Measurements from ENCODE around the gene SHC1.
"Not testable (repeated sequence)": the region's sequence is repeated elsewhere in the genome, so short reads cannot be mapped to it uniquely, and the experiment has no call there.

Gene SHC1

GRCh38 chr1:154977762-154978161 lies 7.2 kb upstream of the SHC1 start:
- H3K27ac Mint-ChIP-seq; H3K4me3 Mint-ChIP-seq; H3K36me3 Mint-ChIP-seq; H3K27me3 Mint-ChIP-seq; ATAC-seq (ENCODE audit: low read depth); H3K9me3 Mint-ChIP-seq; DNase-seq (ENCODE audit: low spot score in 2 of 2): not testable (repeated sequence)
- H3K4me1 Mint-ChIP-seq, result peaks cover 12% of the 10 kb centered on the region

- Mint-ChIP-seq H3K9me3 (no peaks in the 10 kb centered on the region), H3K4me3 (no peak overlapping the region), H3K27ac (no peak overlapping the region), H3K27me3 (no peaks in the 10 kb centered on the region), H3K36me3 (peaks cover 8% of the 10 kb centered on the region), H3K4me1 (peaks cover 27% of the 10 kb centered on the region)
- no peak for ATAC-seq (ENCODE audit: low read depth)
- peak in 1 of 2 donors; percentile 52 for DNase-seq (ENCODE audit: low spot score in 2 of 2)
Observed at GRCh38 chr1:154975409-154976059, 5.0 kb upstream of the SHC1 start.

DNA sequence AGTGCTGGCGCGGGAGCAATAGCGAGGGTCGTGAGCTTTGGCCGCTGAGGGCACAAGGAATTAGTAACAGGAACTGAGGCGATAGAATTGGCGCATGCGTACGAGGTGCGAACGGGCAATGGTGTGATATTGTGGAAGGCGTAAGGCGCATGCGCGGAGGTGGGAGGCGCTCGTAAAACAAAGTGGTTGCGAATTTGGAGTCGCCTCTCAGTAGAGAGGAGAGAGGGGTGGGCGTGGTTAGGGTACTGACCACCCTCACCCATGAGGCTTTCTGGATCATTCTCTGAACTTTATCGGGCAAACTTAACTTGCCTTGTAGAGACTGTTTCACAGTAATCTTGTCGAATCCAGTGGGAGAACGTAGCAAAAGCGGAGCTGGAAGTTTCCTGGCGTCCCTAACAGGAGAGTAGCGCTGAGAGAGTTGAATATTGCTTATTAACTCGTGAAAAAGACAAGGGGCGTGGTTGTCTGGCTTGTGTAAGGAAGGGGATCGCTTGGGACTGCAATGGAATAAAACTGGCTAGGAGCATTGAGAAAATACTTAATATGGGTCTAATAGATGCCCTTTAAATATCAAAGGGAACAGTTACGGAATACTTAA lies 4.4 kb upstream of the SHC1 start:
- DNase-seq (ENCODE audit: low spot score in 2 of 2) (peak; percentile 89 to 94), ATAC-seq (ENCODE audit: low read depth) (peak; percentile 50)
- no peak overlapping the region for H3K4me3 Mint-ChIP-seq
- peaks cover 8% of the 10 kb centered on the region for H3K36me3 Mint-ChIP-seq
- no peaks in the 10 kb centered on the region for H3K27me3 Mint-ChIP-seq
- no peak overlapping the region for H3K27ac Mint-ChIP-seq
- peaks cover 27% of the 10 kb centered on the region for H3K4me1 Mint-ChIP-seq
- H3K9me3 Mint-ChIP-seq, result no peaks in the 10 kb centered on the region

DNA sequence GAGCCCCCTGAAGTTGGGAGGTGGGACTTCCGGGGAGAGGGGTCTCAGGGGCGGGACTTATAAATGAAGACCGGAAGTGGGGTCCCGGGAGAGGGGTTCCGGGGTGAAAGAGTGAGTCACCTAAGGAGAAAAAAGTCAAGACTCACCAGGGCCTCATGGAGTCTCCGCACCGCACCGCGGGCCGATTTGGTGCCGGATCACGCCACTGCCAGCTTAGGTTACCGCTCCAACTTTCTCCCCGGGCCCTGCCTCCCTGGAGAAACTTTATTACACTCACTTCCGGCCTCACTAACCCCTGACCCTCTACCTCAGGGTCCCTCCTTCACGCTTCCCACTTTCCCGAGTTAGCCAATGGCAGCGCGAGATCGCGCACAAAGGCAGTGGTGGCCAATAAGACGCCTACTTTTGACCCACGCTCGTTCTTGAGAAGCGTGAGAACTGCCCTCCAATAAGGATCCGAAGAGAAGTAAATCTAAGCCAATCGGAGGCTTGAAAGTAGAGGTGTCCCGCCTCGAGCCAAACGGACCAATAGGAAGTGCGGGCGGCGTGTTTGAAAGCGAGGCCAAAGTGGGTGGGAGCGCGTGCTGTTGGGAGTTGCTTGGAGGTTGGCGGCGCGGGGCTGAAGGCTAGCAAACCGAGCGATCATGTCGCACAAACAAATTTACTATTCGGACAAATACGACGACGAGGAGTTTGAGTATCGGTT lies 3.7 kb upstream of the SHC1 start, which contains the start of gene CKS1B:
Gene CKS1B (plus strand): TSS at position 580 of the 706 bp plus-strand sequence. CDS start 65 bp downstream, at position 645.
- peaks cover 9% of the 10 kb centered on the region for H3K36me3 Mint-ChIP-seq
- no peaks in the 10 kb centered on the region for H3K9me3 Mint-ChIP-seq

GRCh38 chr1:154973344-154974101 lies 3.0 kb upstream of the SHC1 start:
- no peak overlapping the region for H3K4me3 Mint-ChIP-seq
- H3K27ac Mint-ChIP-seq, result no peak overlapping the region
- no peaks in the 10 kb centered on the region for H3K9me3 Mint-ChIP-seq
- H3K27me3 Mint-ChIP-seq, result no peaks in the 10 kb centered on the region
- DNase-seq (ENCODE audit: low spot score in 2 of 2) (peak; percentile 90 to 91), ATAC-seq (ENCODE audit: low read depth) (peak; percentile 27)
- H3K36me3 Mint-ChIP-seq, result peaks cover 10% of the 10 kb centered on the region
- H3K4me1 Mint-ChIP-seq, result peaks cover 33% of the 10 kb centered on the region

More for the DNA sequence above, 3.7 kb upstream of the SHC1 start, which contains the start of gene CKS1B:
- Mint-ChIP-seq H3K4me3 (no peak within 1 kb of the TSS), H3K27me3 (no peaks in the 10 kb centered on the region), H3K27ac (no peak within 1 kb of the TSS), H3K4me1 (peaks cover 32% of the 10 kb centered on the region)
- peak; percentile 81 for ATAC-seq (ENCODE audit: low read depth)
- peak in 1 of 2 donors; percentile 96 for DNase-seq (ENCODE audit: low spot score in 2 of 2)

GRCh38 chr1:154972517-154973343 lies 2.2 kb upstream of the SHC1 start:
- H3K4me1 Mint-ChIP-seq, result peaks cover 30% of the 10 kb centered on the region
- peak overlapping the region; percentile 67 for H3K27ac Mint-ChIP-seq
- DNase-seq (ENCODE audit: low spot score in 2 of 2), result no peak
- no peak for ATAC-seq (ENCODE audit: low read depth)
- H3K9me3 Mint-ChIP-seq, result no peaks in the 10 kb centered on the region
- H3K27me3 Mint-ChIP-seq, result no peaks in the 10 kb centered on the region
- peaks cover 12% of the 10 kb centered on the region for H3K36me3 Mint-ChIP-seq
- H3K4me3 Mint-ChIP-seq, result peak overlapping the region; percentile 75

DNA sequence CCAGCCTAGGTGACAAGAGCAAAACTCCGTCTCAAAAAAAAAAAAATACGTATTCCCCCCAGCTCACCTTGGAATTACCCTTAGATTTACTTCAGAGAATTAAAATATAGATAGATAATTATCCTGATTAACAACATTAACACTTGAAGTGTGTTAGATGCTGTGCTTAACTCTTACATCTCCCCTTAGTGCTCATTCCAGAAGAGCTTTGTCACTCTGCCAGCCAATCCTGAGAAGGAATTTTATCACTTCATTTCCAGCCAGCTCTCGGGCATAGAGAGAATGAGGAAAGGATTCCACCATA lies 1.6 kb upstream of the SHC1 start:
- Mint-ChIP-seq H3K36me3 (peaks cover 14% of the 10 kb centered on the region), H3K4me3 (peak overlapping the region; percentile 75), H3K9me3 (no peaks in the 10 kb centered on the region), H3K27ac (peak overlapping the region; percentile 67), H3K4me1 (peaks cover 27% of the 10 kb centered on the region), H3K27me3 (no peaks in the 10 kb centered on the region)
- no peak for ATAC-seq (ENCODE audit: low read depth)
- DNase-seq (ENCODE audit: low spot score in 2 of 2), result no peak

DNA sequence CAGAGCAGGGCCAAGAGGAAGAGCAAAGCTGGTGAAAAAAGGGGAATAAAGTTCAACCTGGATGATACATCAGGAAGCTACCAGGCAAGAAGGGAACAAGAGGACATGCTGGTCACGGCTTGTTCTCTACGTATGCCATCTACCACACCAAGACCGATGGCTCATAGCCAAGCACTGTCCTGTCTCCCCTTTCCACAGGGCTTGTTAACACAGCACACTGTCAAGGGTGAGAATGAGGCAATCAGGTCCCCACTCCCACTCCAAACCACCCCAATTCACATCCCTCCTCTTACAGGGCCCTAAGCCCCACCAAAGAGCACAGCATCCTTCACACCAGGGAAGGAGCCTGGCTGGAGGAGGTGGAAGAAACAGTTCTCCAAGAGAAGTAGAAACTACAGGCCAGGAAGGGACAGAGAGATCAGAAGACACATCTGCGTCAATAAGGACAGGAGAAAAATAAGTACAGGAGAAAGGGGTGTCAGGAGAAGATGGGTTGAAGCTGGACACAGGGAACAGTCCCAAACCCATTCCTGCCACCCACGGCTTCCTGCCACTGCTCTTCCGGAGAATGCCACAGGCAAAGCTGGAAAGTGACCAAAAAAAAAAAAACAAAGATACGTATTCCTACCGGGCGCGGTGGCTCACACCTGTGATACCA lies 923 bp upstream of the SHC1 start:
- Mint-ChIP-seq H3K4me1 (peaks cover 26% of the 10 kb centered on the region), H3K27me3 (no peaks in the 10 kb centered on the region), H3K9me3 (no peaks in the 10 kb centered on the region), H3K4me3 (no peak overlapping the region), H3K27ac (no peak overlapping the region), H3K36me3 (peaks cover 15% of the 10 kb centered on the region)
- DNase-seq (ENCODE audit: low spot score in 2 of 2) (no peak), ATAC-seq (ENCODE audit: low read depth) (no peak)

- H3K4me1 Mint-ChIP-seq, result peaks cover 25% of the 10 kb centered on the region
- H3K27ac Mint-ChIP-seq, result peak overlapping the region; percentile 67
- H3K27me3 Mint-ChIP-seq, result no peaks in the 10 kb centered on the region
- DNase-seq (ENCODE audit: low spot score in 2 of 2) (no peak), ATAC-seq (ENCODE audit: low read depth) (no peak)
- no peaks in the 10 kb centered on the region for H3K9me3 Mint-ChIP-seq
- peaks cover 19% of the 10 kb centered on the region for H3K36me3 Mint-ChIP-seq
- H3K4me3 Mint-ChIP-seq, result no peak overlapping the region
Observed at GRCh38 chr1:154969860-154970452, 591 bp downstream of the SHC1 start.

- Mint-ChIP-seq H3K27me3 (no peaks in the 10 kb centered on the region), H3K36me3 (peaks cover 19% of the 10 kb centered on the region), H3K4me1 (peaks cover 25% of the 10 kb centered on the region), H3K27ac (peak overlapping the region; percentile 67), H3K9me3 (no peaks in the 10 kb centered on the region), H3K4me3 (no peak overlapping the region)
- ATAC-seq (ENCODE audit: low read depth) (no peak), DNase-seq (ENCODE audit: low spot score in 2 of 2) (no peak)
Observed at GRCh38 chr1:154969246-154969645, 1.3 kb downstream of the SHC1 start.

DNA sequence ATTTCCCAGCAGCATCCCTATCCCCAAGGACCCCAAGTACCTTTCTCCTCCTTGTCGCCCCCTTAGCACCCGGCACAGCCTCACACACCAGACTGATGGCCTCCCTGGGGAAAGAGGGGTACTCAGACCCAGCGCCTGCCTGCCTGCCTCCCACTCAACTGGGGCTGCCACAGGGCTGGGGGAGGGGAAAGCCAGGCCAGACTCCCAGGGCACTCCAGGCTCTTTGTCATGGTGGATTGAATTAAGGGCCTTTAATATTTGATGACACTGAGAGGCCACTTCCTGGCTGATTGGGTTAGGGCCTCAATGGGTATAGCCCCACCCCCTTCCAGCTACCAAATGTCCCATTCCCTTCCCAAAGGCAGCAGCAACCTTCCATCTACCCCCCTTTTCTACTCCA lies 1.8 kb downstream of the SHC1 start:
- Mint-ChIP-seq H3K27ac (peak overlapping the region; percentile 67), H3K9me3 (no peaks in the 10 kb centered on the region), H3K36me3 (peaks cover 22% of the 10 kb centered on the region), H3K4me3 (no peak overlapping the region), H3K27me3 (no peaks in the 10 kb centered on the region), H3K4me1 (peaks cover 28% of the 10 kb centered on the region)
- DNase-seq (ENCODE audit: low spot score in 2 of 2) (no peak), ATAC-seq (ENCODE audit: low read depth) (no peak)

GRCh38 chr1:154967331-154967950 lies 3.1 kb downstream of the SHC1 start:
- Mint-ChIP-seq H3K27me3 (no peaks in the 10 kb centered on the region), H3K4me1 (peaks cover 25% of the 10 kb centered on the region), H3K9me3 (no peaks in the 10 kb centered on the region), H3K4me3 (no peak overlapping the region), H3K27ac (no peak overlapping the region), H3K36me3 (peaks cover 24% of the 10 kb centered on the region)
- no peak for ATAC-seq (ENCODE audit: low read depth)
- no peak for DNase-seq (ENCODE audit: low spot score in 2 of 2)
